DMS 273 (cell line): ENCODE results near the gene CRTC1.

Source experiments
- DNase-seq: peaks from one replicate; lab custom pipeline; 2025; ENCODE audit not compliant: unreplicated experiment; lab: John Stamatoyannopoulos, UW

CRTC1 gene

GRCh38 chr19:18683109-18683957, at the start of gene CRTC1:
Gene CRTC1, plus strand, starts transcription at chr19:18683680. Its CDS starts 23 bp downstream, at chr19:18683703.
- DNase-seq: peak; percentile 95

GRCh38 chr19:18634612-18635297, 48.7 kb upstream of the CRTC1 start:
- DNase-seq: peak; percentile 50

GRCh38 chr19:18635831-18636182, 47.7 kb upstream of the CRTC1 start:
- no peak for DNase-seq

- peak; percentile 94 for DNase-seq
Observed at GRCh38 chr19:18636183-18636968, 47.1 kb upstream of the CRTC1 start.

- DNase-seq: no peak
Observed at GRCh38 chr19:18636969-18637629, 46.4 kb upstream of the CRTC1 start, which contains the start of gene KLHL26. Gene KLHL26, plus strand, starts transcription at chr19:18637028. Its CDS starts 27 bp downstream, at chr19:18637055.

- peak; percentile 41 for DNase-seq
Observed at GRCh38 chr19:18637673-18638630, 45.5 kb upstream of the CRTC1 start.

GRCh38 chr19:18639706-18640243, 43.7 kb upstream of the CRTC1 start:
- no peak for DNase-seq

- DNase-seq: no peak
Observed at GRCh38 chr19:18644196-18645034, 39.1 kb upstream of the CRTC1 start.

- no peak for DNase-seq
Observed at GRCh38 chr19:18645035-18645511, 38.4 kb upstream of the CRTC1 start.

- no peak for DNase-seq
Observed at GRCh38 chr19:18646535-18647370, 36.7 kb upstream of the CRTC1 start.

GRCh38 chr19:18647371-18647767, 36.1 kb upstream of the CRTC1 start:
- DNase-seq: no peak

- DNase-seq: no peak
Observed at GRCh38 chr19:18647807-18648206, 35.7 kb upstream of the CRTC1 start.

- no peak for DNase-seq
Observed at GRCh38 chr19:18648973-18649315, 34.5 kb upstream of the CRTC1 start.

GRCh38 chr19:18649371-18650020, 34.0 kb upstream of the CRTC1 start:
- peak; percentile 66 for DNase-seq

GRCh38 chr19:18650021-18650390, 33.5 kb upstream of the CRTC1 start:
- no peak for DNase-seq

GRCh38 chr19:18650468-18651041, 32.9 kb upstream of the CRTC1 start:
- DNase-seq: no peak

- no peak for DNase-seq
Observed at GRCh38 chr19:18651300-18651699, 32.2 kb upstream of the CRTC1 start.
